ENCODE measurements around the gene PHF19. TPM values are rescaled to one million over a fixed set of nuclear protein-coding genes. Genes with fewer than 3 reads are reported as not detected.

Gene PHF19
- total and polyA plus RNA-seq, 2 donors (not counting 3 experiments of a cell fraction or from before 2014, with no cell fraction given): 102 to 153 TPM

DNA sequence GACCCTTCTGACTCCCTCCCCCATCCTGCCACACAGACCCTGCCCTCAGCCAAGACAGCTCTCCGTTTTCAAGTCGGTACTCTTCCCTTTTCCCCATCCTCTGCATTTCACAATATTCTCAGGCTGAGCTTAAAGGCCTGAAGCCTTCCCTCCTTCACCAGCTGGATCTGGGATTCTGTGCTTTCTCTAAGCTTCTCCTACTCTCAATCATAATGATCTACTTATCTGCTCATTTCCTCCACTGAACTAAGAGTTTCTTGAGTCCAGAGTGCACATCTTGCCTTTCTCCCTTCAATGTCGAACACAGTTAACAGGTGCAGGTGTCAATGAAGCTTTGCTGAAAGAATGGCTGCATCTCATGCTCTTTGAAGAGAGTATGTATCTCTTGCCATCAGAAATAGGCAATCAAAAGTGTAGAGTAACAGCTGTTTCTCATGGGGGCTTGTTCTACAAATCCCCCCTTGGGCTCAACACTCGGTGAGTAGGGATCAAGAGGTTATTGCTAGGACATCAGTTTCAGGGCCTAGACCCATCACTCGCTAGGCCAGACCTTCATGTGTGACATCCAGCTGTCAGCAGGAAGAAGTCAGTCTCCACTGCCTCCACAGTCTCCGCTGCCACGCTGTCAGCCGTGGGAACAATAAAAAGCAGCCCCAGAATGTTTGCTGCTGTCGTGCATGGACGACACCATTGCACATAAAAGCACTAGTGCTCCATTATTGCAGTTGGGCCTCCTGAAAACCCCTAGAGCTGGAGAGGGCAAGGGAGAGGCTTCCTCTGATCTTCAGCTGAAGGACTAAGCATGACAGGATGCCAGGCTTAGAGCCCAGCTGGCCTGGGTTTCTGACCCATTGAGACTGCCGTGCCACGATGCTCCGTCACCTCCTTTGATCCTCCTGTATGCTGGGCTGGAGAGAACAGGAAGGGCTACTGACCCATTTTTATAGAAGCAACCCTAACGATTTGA lies 25.9 kb upstream of the PHF19 start:
- POLR2A ChIA-PET: no interaction called here
- CTCF ChIA-PET: no interaction called here
- H4K20me1 ChIP-seq (replicated peaks; ENCODE audit: control insufficient read depth, extremely low read depth, insufficient read depth, low read length): no peaks in the 10 kb centered on the region
- no TSS peak for BruUV-seq (replicated peaks)
- no peak for DNase-seq (ENCODE audit: low read depth, low spot score)
- no peak overlapping the region for H3K27ac ChIP-seq (ENCODE audit: insufficient read depth, low read depth, low read length)
- dilution Hi-C loops (cut with MboI; ENCODE audit: extremely low pct_ligation_motif_present, low sequenced_read_pairs): no loop called here
- intact Hi-C loops (cut with micrococcal nuclease): no loop called here
- no peak overlapping the region for H3K9ac ChIP-seq (replicated peaks; ENCODE audit: extremely low read depth, insufficient read depth, low read length)
- H3K9me3 ChIP-seq (replicated peaks; ENCODE audit: control insufficient read depth, insufficient read depth, low read length): no peaks in the 10 kb centered on the region
- peaks cover 0 to 3% of the 10 kb centered on the region in 2 experiments for H3K27me3 ChIP-seq (ENCODE audit: control insufficient read depth in 2 of 2, insufficient read depth in 2 of 2, low read length in 2 of 2)
- no peak overlapping the region for H2AFZ ChIP-seq (ENCODE audit: low read depth, low read length)
- no peaks in the 10 kb centered on the region for H3K79me2 ChIP-seq (ENCODE audit: control insufficient read depth, insufficient read depth, low read length)
- TF ChIP-seq FOS (IDR thresholded peaks at IDR 0.05; ENCODE audit: borderline replicate concordance, insufficient read depth, low read length): no peak
- TF ChIP-seq, protein P1, sequence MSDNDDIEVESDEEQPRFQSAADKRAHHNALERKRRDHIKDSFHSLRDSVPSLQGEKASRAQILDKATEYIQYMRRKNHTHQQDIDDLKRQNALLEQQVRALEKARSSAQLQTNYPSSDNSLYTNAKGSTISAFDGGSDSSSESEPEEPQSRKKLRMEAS (IDR thresholded peaks at IDR 0.05; ENCODE audit: insufficient read depth, insufficient read length): no peak
- no peak for TF ChIP-seq EZH2 (IDR thresholded peaks at IDR 0.05; ENCODE audit: borderline replicate concordance, low read depth, low read length, severe bottlenecking)
- TF ChIP-seq, protein P2, sequence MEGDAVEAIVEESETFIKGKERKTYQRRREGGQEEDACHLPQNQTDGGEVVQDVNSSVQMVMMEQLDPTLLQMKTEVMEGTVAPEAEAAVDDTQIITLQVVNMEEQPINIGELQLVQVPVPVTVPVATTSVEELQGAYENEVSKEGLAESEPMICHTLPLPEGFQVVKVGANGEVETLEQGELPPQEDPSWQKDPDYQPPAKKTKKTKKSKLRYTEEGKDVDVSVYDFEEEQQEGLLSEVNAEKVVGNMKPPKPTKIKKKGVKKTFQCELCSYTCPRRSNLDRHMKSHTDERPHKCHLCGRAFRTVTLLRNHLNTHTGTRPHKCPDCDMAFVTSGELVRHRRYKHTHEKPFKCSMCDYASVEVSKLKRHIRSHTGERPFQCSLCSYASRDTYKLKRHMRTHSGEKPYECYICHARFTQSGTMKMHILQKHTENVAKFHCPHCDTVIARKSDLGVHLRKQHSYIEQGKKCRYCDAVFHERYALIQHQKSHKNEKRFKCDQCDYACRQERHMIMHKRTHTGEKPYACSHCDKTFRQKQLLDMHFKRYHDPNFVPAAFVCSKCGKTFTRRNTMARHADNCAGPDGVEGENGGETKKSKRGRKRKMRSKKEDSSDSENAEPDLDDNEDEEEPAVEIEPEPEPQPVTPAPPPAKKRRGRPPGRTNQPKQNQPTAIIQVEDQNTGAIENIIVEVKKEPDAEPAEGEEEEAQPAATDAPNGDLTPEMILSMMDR (IDR thresholded peaks at IDR 0.05; ENCODE audit: extremely low read depth in 1 of 2, insufficient read depth in 1 of 2, low read depth in 1 of 2, low read length in 2 of 2): no peak
- no peak for TF ChIP-seq MYC (IDR thresholded peaks at IDR 0.05; ENCODE audit: low read depth, low read length)
- TF ChIP-seq JUN (IDR thresholded peaks at IDR 0.05; ENCODE audit: borderline replicate concordance, insufficient read depth, insufficient read length, low read depth): no peak
- TF ChIP-seq POLR2A (IDR thresholded peaks at IDR 0.05; ENCODE audit: low read depth, low read length): no peak
- no peak for TF ChIP-seq GATA2 (IDR thresholded peaks at IDR 0.05; ENCODE audit: insufficient read depth, insufficient read length, low read depth, low read length)
- no peak for TF ChIP-seq POLR2AphosphoS5 (IDR thresholded peaks at IDR 0.05; ENCODE audit: insufficient read depth, low read depth, low read length)
- no peaks in the 10 kb centered on the region for H3K36me3 ChIP-seq (ENCODE audit: control insufficient read depth in 2 of 2, extremely low read depth in 1 of 2, insufficient read depth in 2 of 2, low read length in 2 of 2)
- H3K4me1 ChIP-seq (ENCODE audit: control insufficient read depth, extremely low read depth, insufficient read depth, low read length): no peaks in the 10 kb centered on the region
- H3K4me2 ChIP-seq (ENCODE audit: insufficient read depth, low read length): no peak overlapping the region
- no peak for FAIRE-seq
- no peaks in the 10 kb centered on the region for H3K9me1 ChIP-seq (replicated peaks; ENCODE audit: control insufficient read depth, extremely low read depth, insufficient read depth, low read length)
- no peak overlapping the region for H3K4me3 ChIP-seq (replicated peaks in 1 of 3; ENCODE audit: insufficient read depth in 1 of 3, low read depth in 1 of 3, low read length in 3 of 3)
